ENCODE results near the gene TLNRD1.

TLNRD1 gene

GRCh38 chr15:81046290-81046689, 45.6 kb downstream of the TLNRD1 start:
- in situ Hi-C loops (cut with HindIII; ENCODE audit: low pct_unique_long_range_greater_than_20kb, low sequenced_read_pairs) = no loop called here
- no peak for DNase-seq (ENCODE audit: low read depth in 1 of 2, low spot score in 1 of 2)
- TF ChIP-seq JUND (IDR thresholded peaks at IDR 0.05; ENCODE audit: low read depth) = no peak

GRCh38 chr15:81047928-81048327, 47.2 kb downstream of the TLNRD1 start:
- no peak for DNase-seq (ENCODE audit: low read depth in 1 of 2, low spot score in 1 of 2)
- no peak for TF ChIP-seq JUND (IDR thresholded peaks at IDR 0.05; ENCODE audit: low read depth)
- in situ Hi-C loops (cut with HindIII; ENCODE audit: low pct_unique_long_range_greater_than_20kb, low sequenced_read_pairs) = no loop called here

- TF ChIP-seq JUND (IDR thresholded peaks at IDR 0.05; ENCODE audit: low read depth) = no peak
- in situ Hi-C loops (cut with HindIII; ENCODE audit: low pct_unique_long_range_greater_than_20kb, low sequenced_read_pairs) = no loop called here
- DNase-seq (ENCODE audit: low read depth in 1 of 2, low spot score in 1 of 2) = no peak
Measured at GRCh38 chr15:81049835-81050234, 49.1 kb downstream of the TLNRD1 start.

- no peak for TF ChIP-seq JUND (IDR thresholded peaks at IDR 0.05; ENCODE audit: low read depth)
- no peak for DNase-seq (ENCODE audit: low read depth in 1 of 2, low spot score in 1 of 2)
- in situ Hi-C loops (cut with HindIII; ENCODE audit: low pct_unique_long_range_greater_than_20kb, low sequenced_read_pairs) = no loop called here
Measured at GRCh38 chr15:81050259-81050658, 49.5 kb downstream of the TLNRD1 start.

GRCh38 chr15:81050805-81051204, 50.1 kb downstream of the TLNRD1 start:
- DNase-seq (ENCODE audit: low read depth in 1 of 2, low spot score in 1 of 2) = no peak
- no peak for TF ChIP-seq JUND (IDR thresholded peaks at IDR 0.05; ENCODE audit: low read depth)
- in situ Hi-C loops (cut with HindIII; ENCODE audit: low pct_unique_long_range_greater_than_20kb, low sequenced_read_pairs) = no loop called here

GRCh38 chr15:81052046-81052445, 51.3 kb downstream of the TLNRD1 start:
- in situ Hi-C loops (cut with HindIII; ENCODE audit: low pct_unique_long_range_greater_than_20kb, low sequenced_read_pairs) = no loop called here
- TF ChIP-seq JUND (IDR thresholded peaks at IDR 0.05; ENCODE audit: low read depth) = no peak
- no peak for DNase-seq (ENCODE audit: low read depth in 1 of 2, low spot score in 1 of 2)

GRCh38 chr15:81053621-81054020, 52.9 kb downstream of the TLNRD1 start:
- DNase-seq (ENCODE audit: low read depth in 1 of 2, low spot score in 1 of 2) = no peak
- in situ Hi-C loops (cut with HindIII; ENCODE audit: low pct_unique_long_range_greater_than_20kb, low sequenced_read_pairs) = no loop called here
- no peak for TF ChIP-seq JUND (IDR thresholded peaks at IDR 0.05; ENCODE audit: low read depth)

- TF ChIP-seq JUND (IDR thresholded peaks at IDR 0.05; ENCODE audit: low read depth) = no peak
- in situ Hi-C loops (cut with HindIII; ENCODE audit: low pct_unique_long_range_greater_than_20kb, low sequenced_read_pairs) = no loop called here
- no peak for DNase-seq (ENCODE audit: low read depth in 1 of 2, low spot score in 1 of 2)
Measured at GRCh38 chr15:81054236-81054635, 53.5 kb downstream of the TLNRD1 start.

Data from T47D (cell line).